ENCODE measurements around the gene MAGI1.
"Not testable (repeated sequence)": the region's sequence is repeated elsewhere in the genome, so short reads cannot be mapped to it uniquely, and the experiment has no call there.

Gene MAGI1

GRCh38 chr3:65904016-65904415 is 134.7 kb downstream of the MAGI1 start:
- no peak for DNase-seq (ENCODE audit: low spot score)

GRCh38 chr3:65902304-65902793 is 136.4 kb downstream of the MAGI1 start:
- no peak for DNase-seq (ENCODE audit: low spot score)

DNA sequence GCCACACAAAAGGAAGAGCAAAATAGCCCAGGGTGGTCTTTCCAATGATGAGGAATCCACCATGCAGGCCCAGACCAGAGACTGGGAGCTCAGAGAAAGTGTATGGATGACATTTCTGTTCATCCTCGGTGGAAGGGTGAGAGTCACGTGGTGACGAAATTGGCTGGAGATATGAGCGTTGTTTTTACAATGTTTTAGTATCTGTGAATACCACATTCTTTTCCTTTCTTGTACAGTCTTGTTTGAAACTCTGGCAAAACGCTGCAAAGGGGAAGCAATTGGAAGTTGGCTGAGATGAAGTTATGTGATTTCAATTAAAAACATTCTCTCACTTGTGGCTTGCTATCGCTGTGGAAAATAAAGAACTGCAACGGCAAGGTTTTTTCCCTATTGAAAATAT is 137.5 kb downstream of the MAGI1 start:
- DNase-seq (ENCODE audit: low spot score) = no peak

DNA sequence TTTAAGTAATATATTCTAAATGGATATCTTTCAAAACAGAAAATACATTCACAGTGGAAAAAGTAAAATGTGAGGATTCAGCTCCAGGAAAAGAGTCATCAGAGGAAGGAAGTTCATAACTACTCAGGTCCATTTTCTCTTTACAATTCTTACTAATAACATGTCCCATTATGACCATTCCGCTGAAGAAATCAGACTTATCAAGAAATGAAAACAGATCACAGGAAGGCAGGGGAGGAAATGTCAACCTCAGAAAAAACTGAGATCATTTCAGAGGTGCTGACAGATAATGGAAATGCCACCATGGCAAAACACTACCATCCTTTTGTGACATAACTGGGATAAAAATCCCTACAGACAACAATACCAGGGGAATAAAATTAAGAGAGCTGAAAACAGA is 139.5 kb downstream of the MAGI1 start:
- DNase-seq (ENCODE audit: low spot score) = no peak

DNA sequence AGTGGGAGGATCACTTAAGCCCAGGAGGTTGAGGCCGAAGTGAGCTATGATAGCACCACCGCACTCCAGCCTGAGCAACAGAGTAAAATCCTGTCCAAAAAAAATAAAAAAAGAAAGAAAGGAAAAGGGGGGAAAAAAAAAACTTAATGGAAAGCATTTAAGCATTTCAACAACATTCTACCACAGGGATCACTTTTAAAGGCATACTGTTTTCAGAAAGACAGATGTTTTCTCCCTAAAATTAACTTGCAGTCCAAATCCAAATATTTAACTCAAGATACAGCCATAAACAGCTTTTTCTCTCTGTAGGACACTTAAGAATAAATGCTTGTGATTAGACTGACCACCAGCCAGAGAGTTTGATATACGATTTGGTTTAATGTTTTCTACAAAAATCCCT is 141.0 kb downstream of the MAGI1 start:
- no peak for DNase-seq (ENCODE audit: low spot score)

DNA sequence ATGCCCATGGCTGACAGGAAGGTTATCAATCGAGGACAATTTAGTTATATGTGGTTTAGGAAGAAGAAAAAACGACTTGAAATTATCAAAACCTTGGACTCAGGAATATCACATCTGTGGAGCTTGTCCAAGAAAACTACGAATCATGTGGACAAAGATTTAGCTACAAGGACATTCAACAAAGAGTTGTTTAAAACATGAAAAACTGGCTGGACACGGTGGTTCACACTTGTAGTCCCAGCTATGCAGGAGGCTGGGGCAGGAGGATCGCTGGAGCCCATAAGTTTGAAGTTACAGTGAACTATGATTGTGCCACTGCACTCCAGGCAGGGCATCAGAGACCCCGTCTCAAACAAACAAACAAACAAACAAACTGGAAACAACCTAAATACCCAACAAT is 142.4 kb downstream of the MAGI1 start:
- no peak for DNase-seq (ENCODE audit: low spot score)

- no peak for DNase-seq (ENCODE audit: low spot score)
Observed at GRCh38 chr3:65894679-65895453, 143.9 kb downstream of the MAGI1 start.

DNA sequence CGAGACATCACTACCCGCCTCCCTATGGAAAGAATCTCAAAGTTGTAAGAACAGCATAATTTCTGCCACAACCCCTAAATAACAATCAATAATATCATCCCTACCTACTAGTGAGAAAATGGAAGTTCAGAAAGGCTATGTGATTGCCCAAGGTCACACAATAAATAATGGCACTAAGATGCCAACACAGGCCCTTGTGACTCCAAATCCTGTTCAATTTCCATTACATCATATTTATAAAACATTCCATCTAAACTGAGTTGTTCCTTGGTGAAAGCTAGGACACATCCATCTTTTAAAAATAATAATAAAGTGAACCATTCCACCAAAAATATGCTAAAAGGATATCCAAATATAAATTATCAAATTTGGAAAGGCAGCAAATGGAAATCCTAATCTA is 144.6 kb downstream of the MAGI1 start:
- DNase-seq (ENCODE audit: low spot score) = no peak

GRCh38 chr3:65893631-65894030 is 145.1 kb downstream of the MAGI1 start:
- no peak for DNase-seq (ENCODE audit: low spot score)

DNA sequence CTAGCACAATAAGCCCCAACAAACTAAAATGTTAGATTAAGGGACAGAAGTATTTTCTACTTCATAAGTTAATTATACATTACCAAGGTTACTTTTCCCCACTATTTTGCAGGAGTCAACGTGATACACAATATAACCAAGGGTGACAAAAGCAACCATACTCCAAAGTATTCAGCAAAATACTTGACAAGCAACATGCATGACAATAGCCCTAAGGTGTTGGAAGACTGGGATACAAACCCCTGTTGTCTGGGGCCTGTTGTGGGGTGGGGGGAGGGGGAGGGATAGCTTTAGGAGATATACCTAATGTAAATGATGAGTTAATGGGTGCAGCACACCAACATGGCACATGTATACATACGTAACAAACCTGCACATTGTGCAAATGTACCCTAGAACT is 147.2 kb downstream of the MAGI1 start:
- DNase-seq (ENCODE audit: low spot score) = not testable (repeated sequence)

DNA sequence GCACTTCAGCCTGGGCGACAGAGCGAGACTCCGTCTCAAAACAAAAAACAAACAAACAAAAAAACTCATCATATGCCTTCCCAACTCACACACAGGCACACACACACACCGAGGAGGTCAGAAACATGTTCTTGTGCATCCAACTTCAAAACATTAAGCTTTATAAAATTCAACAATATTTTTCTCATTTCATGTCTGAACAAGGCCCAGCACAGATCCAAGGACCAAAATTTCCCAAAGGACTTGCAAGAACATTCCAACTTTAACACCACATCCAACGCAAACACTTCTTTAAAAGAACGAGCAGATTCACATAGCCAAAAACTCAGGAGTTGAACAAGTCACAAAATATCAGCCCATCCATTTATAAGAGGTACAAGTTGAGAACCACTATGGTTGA is 148.4 kb downstream of the MAGI1 start:
- DNase-seq (ENCODE audit: low spot score) = no peak

GRCh38 chr3:65889707-65890099 is 149.0 kb downstream of the MAGI1 start:
- DNase-seq (ENCODE audit: low spot score) = no peak

- no peak for DNase-seq (ENCODE audit: low spot score)
Observed at GRCh38 chr3:65888980-65889706, 149.6 kb downstream of the MAGI1 start.

DNA sequence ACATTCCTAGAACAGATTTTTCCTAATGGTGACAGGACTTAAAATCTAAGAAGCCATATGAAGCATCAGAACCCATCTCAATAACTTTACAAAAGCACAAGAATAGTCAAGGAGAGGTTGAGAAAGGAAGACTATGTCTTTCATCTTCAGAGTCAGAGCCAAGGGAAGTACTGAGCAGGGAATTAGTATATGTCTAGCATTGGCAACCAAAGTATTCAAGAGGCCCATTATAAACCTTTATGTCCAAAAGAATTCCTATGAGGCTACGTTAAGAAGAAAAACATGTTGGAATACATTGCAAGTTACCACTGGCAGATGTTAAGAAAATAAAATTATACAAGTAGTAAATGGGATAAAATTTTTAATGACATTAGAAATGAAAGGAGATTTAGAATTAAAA is 150.5 kb downstream of the MAGI1 start:
- DNase-seq (ENCODE audit: low spot score) = no peak

GRCh38 chr3:65886391-65886790 is 152.3 kb downstream of the MAGI1 start:
- DNase-seq (ENCODE audit: low spot score) = no peak

GRCh38 chr3:65884071-65884470 is 154.6 kb downstream of the MAGI1 start:
- DNase-seq (ENCODE audit: low spot score) = no peak

DNA sequence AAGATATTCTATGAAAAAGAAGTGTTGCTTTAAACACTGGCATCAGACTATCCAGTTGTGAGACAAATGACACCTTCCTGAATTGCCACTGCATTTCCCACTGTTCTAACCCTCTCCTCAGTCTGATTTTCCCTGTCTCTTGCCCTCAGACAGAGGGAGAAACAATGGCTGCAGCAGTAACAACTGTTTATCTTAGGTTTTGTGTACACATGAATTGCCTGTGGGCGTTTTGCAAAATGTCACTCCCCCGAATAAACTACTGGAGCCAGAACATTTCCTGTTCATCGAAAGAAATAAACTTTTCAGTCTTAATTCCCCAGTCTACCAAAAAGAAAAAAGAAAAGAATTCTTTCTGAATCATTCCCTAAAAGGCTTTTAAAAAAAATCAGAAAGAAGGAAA is 155.1 kb downstream of the MAGI1 start:
- DNase-seq (ENCODE audit: low spot score) = no peak

GRCh38 chr3:65880350-65880749 is 158.4 kb downstream of the MAGI1 start:
- DNase-seq (ENCODE audit: low spot score) = no peak

GRCh38 chr3:65879372-65879771 is 159.3 kb downstream of the MAGI1 start:
- no peak for DNase-seq (ENCODE audit: low spot score)

DNA sequence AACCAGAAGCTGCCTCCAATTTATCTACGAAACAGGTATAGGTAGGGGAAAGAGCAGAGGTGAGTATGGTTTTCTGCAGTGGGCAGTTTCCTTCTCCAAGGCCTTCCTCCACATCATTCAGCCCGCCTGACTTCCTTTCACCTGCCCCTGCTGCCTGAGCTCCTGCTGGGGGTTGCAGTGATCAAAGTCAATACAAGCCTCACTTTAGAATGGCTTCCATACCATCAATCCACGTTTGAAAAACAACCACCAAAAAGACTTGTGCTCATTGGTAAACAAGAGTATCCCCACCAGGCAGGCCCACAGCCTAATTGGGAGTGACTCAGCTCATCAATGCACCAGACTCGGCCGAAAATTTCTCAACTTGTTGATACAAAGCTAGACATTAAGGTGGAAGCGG is 159.9 kb downstream of the MAGI1 start:
- no peak for DNase-seq (ENCODE audit: low spot score)

DNA sequence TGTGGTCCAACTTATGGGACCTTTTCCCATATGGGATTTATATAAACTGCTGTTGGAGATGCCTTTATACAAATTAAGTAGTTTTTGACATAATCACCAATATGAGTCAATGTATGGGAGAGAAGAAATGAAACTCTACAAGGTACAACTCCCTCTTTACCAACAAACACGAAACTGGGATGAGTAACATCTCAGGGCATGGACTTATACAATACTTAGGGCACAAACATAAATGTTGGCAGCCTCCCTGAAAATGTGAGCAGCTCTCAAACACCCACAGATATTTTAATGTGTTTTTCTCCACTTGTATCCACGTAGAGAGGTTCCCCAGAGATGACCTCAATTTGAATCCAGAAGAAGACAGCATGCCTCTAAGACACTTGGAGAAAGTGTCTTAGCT is 161.6 kb downstream of the MAGI1 start:
- DNase-seq (ENCODE audit: low spot score) = no peak

DNA sequence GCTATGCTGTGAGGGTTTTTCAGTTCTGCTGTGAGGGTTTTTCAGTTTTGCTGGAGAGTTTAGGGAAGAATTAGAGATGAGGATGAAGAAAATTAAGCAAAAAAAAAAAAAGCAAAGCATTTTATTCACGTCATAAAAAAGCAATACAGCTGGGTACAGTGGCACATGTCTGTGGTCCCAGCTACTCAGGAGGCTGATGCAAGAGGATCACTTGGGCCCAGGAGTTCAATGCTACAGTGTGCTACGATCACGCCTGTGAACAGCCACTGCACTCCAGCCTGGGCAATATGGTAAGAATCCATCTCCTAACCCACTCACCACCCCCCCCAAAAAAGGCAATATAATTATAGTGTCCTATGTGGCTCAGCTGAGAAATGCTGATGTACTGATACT is 162.7 kb downstream of the MAGI1 start:
- no peak for DNase-seq (ENCODE audit: low spot score)

DNA sequence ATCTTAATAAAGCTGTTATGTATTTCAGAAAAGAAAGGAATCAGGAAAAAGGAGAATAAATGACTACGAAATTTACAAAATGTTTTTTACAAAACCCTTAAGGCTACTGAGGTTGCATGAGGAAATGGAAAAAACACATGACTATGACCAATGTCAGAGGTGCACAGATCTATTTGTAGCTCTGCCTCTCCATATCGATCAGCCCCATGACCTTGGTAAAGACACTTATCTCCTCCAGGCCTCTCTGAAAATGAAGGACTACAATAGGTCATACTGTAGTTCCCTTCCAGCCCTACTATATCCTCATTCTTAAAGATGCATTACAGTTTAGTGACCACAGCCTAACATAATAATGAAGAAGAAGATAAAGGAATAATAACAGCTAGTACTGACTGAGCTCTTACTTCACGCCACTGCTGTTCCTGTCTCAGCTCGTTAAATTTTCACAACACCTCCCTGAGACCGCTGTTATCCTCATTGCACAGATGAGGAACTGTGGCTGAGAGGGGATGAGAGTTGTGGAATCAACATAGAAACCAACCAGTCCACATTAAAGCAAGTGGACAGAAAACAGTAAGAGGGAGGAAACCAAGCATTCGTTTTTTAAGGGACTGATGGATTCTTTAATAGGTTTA is 163.2 kb downstream of the MAGI1 start:
- DNase-seq (ENCODE audit: low spot score) = no peak

Measured in LoVo (cell line).